Measurements from ENCODE around the gene CCNDBP1.
A peak's percentile ranks its signal among the peaks of the same experiment; 100 is the strongest.
"Not testable (repeated sequence)": the region's sequence is repeated elsewhere in the genome, so short reads cannot be mapped to it uniquely, and the experiment has no call there.

CCNDBP1 gene, protein sequence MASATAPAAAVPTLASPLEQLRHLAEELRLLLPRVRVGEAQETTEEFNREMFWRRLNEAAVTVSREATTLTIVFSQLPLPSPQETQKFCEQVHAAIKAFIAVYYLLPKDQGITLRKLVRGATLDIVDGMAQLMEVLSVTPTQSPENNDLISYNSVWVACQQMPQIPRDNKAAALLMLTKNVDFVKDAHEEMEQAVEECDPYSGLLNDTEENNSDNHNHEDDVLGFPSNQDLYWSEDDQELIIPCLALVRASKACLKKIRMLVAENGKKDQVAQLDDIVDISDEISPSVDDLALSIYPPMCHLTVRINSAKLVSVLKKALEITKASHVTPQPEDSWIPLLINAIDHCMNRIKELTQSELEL

DNA sequence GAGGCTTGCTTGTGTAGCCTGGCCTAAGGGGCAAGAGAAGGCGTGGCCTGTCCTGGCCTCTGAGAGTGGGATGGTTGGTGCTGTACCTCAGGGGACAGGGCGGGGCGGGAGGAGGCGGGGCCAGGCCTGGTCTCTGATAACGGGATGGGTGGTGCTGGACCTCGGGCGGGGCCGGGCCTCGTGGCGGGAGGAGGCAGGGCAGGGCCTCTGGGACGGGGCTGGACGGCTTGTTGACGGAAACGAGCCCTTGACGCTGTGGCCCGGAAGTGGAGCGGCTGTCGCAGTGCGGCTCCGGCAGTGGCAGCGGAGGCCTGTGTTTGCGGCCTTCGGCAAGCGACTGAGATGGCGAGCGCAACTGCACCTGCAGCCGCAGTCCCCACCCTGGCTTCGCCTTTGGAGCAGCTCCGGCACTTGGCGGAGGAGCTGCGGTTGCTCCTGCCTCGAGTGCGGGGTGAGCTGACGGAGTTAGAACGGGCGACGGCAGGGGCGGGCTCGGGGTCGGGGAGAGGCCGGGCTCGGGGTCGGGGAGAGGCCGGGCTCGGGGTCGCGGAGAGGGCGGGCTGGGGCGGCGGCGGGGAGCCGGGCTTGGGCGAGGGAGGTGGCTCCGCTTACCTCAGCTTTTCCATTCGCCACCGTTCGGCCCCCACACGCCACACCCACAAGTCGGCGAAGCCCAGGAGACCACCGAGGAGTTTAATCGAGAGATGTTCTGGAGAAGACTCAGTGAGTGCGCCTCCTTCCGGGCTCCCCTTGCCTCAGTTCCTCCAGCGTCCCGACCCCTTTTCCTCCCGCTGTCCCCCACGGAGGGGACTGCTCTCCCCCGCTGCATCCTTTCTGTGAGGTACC is at the start of gene CCNDBP1:
CCNDBP1 (plus strand) TSS at position 247 of the 846 bp plus-strand sequence; CDS start at position 343, 96 bp downstream.
- DNase-seq, result peak; percentile 88

DNA sequence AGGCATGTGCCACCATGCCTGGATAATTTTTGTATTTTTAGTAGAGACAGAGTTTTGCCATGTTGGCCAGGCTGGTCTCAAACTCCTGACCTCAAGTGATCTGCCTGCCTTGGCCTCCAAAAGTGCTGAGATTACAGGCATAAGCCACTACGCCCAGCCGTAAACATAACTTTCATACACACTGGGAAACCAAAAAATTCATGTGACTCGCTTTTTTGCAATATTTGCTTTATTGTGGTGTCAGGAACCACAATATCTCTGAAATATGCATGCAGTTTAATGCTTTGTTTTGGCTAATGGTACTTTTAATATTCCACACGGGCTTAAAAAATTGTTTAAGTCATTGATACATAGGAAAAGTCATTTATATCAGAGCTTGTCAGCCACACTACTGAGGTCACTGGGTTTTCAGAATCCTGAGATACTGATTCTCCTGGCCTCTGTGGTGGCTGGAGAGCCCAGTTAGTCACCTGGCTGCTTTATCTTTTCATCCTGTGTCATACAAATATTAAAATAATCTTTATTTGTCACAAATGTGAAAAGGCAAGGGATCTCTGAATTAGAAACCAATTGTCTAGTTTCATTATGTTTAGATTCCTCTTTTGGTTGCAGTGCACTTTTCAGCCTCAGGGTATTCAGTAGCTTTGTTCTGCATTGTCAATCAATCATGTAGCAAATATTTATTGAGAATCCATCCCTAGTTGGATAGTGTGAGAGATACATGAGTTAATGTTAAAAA is 41.8 kb upstream of the CCNDBP1 start:
- no peak for DNase-seq

DNA sequence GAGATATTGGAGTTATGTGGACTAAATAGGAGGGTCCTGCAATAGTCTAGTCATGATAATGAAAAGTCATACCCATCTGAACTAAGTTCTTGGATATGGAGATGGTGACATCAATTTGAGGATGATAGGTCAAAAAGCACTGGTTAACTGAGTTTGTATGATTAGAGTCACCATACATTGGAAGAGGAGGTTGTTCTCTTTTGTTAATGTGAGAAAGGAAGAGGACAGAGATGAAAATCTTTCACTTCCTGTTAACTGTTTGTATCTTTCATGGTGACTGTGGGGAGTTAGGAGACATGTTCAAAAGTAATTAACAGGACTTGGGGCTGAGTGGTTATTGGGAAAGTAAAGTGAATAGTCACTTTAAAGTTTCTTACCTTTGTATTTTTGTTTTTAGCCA is 40.7 kb upstream of the CCNDBP1 start:
- no peak for DNase-seq

DNA sequence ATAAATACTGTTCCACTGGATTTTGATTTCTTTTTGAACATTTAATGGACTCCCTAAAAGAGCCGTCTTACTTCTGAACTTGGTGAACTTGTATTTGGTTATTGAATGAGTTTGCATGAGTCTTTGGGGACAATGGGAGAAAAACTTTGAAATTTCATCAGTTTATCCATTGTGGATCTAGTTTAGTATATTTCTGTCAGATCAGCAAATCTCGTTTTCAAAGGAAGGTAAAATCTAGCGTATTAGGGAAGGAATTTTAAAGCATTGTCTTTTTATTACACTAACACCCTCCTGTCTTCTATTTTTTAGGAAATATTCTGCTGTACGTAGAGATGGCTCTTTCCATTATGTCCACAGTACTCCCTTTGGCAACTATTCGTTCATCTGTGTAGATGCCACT is 39.0 kb upstream of the CCNDBP1 start:
- no peak for DNase-seq

DNA sequence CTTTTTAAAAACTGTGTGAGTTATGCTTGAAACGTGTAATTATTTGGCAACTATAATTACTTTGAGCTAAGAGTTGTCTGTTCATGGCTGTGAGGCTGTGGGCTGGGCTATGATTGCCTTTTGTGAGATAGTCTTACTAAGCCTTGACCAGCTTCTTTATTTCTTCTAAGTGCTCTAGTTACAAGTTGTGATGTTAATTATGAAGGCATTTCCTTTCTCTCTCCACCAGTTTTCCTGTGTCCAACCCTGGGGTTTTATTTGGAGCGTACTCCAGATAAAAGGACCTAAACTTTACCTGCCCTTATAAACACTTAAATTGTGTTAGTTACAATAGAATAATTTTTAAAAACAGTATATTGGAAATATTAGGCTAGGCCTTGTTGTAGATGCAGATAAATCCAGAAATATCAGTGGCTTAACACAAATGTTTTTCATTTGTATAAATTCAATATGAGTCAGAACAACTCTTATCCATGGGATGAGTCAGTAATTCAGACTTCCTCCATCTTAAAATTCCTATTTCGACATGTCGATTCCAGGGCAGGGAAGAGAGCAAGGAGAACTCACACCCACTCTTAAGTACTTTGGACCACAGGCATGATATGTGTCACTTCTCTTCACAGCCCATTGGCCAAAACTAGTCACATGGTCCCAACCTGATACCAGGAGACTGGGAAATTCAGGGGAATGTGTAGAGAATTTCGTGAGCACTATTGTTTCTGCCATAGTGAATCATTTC is 34.8 kb upstream of the CCNDBP1 start:
- no peak for DNase-seq

DNA sequence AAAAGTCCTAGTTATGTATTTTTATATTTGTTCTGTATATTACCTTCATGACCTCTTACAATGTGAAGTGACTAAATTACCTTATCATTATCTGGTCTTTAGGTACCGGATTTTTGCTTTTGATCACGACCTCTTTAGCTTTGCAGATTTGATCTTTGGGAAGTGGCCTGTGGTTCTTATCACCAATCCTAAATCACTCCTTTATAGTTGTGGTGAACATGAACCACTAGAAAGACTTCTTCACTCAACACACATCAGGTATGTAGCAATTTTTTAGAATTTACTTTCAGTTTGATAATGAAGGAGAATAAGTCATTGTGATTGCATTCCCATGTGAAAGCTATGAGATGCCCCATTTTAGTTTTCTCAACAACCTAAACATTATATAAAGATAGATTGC is 33.5 kb upstream of the CCNDBP1 start:
- DNase-seq, result no peak

DNA sequence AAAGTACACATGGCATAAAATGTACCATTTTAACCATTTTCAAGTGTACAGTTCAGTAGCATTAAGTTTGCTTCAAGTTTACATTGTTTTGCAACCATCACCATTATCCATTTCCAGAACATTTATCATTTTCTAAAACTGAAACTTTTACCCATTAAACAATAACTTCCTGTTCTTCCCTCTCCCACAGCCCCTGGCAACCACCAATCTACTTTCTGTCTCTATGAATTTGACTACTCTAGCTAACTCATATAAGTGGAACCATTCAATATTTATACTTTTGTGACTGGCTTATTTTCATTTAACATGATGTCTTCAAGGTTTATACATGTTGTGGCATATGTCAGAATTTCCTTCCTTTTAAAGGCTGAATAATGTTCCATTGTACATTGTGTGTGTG is 31.9 kb upstream of the CCNDBP1 start:
- DNase-seq, result no peak

DNA sequence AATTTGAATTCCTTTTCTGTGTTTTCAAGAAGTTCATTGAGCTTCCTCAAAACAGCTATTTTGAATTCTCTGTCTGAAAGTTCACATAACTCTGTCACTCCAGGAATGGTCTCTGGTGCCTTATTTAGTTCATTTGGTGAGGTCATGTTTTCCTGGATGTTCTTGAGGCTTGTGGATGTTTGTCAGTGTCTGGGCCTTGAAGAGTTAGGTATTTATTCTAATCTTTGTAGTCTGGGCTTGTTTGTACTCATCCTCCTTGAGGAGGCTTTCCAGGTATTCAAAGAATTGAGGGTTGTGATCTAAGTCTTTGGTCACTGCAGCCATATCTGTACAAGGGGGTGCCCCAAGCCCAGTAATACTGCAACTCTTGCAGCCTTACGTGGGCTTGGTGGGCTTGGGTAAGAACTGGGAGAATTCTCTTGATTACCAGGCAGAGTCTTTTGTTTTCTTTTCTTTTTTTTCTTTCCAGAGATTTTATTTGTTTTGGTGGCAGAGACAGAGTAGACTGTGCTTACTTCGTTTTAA is 19.3 kb upstream of the CCNDBP1 start:
- DNase-seq, result no peak

DNA sequence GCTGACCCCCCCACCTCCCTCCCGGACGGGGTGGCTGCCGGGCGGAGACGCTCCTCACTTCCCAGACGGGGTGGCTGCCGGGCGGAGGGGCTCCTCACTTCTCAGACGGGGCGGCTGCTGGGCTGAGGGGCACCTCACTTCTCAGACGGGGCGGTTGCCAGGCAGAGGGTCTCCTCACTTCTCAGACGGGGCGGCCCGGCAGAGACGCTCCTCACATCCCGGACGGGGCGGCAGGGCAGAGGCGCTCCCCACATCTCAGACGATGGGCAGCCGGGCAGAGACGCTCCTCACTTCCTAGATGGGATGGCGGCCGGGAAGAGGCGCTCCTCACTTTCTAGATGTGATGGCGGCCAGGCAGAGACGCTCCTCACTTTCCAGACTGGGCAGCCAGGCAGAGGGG is 17.9 kb upstream of the CCNDBP1 start:
- DNase-seq, result not testable (repeated sequence)

DNA sequence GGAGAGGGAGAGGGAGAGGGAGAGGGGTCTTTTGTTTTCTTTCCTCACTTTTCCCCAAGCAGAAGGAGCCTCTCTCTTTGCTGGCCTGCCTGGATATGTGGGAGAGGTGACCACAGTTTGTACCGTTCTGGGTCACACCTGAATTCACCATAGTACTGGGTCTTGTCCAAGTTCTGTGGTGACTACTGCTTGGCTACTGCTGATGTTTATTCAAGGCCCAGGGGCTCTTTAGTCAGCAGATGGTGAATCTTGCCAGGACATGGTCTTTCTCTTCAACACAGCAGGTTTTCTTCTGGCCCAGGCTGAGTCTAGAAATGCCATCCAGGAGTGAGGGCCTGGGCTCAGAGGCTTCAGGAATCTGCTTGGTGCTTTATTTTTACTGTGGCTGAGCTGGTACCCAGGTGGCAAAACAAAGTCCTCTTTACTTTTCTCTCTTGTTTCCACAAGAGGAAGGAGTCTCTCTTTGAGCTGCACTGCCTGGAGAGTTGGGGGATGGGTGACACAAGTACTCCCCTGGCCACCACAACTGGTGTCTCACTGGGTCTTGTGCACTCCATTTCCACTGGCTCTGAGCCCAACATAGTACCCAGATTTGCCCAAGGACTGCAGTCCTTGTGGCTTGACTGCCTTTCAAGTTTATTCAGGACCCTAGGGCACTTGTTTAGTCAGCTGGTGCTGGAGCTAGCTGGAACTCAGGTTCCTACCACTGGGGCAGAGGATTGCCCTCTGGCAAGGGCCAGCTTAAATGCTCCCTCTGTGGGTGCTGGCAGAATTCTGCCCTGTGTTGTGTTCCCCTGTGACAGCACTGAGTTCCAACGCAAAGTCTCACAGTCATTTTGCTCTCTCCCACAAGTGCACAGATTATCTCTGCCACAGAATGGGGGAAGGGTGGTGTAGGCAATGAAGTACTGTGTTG is 16.8 kb upstream of the CCNDBP1 start:
- DNase-seq, result no peak

DNA sequence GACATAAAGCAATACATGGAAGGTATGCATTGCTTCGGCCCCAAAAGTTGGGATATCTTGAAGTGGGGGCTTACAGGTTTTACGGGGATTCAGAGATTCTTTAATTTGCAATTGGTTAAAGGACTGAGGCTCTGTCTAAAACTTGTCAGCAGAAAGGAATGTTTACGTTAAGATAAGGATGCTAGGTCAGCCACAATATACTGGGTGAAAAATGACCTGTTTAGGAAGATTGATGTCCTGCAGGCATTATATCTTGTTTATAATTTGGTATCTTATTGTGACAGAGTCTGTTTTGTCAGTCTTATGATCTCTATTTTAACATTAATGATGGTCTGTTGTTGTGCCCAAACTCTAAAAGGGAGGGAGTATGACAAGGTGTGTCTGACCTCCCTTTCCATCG is 15.3 kb upstream of the CCNDBP1 start:
- no peak for DNase-seq

DNA sequence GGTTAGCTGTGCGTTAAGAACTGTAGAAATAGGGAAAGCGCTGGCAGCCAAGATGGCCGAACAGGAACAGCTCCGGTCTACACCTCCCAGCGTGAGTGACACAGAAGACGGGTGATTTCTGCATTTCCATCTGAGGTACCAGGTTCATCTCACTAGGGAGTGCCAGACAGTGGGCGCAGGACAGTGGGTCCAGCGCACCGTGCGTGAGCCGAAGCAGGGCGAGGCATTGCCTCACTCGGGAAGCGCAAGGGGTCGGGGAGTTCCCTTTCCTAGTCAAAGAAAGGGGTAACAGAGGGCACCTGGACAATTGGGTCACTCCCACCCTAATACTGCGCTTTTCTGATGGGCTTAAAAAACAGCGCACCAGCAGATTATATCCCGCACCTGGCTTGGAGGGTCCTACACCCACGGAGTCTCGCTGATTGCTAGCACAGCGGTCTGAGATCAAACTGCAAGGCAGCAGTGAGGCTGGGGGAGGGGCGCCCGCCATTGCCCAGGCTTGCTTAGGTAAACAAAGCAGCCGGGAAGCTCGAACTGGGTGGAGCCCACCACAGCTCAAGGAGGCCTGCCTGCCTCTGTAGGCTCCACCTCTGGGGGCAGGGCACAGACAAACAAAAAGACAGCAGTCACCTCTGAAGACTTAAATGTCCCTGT is 9.4 kb upstream of the CCNDBP1 start:
- not testable (repeated sequence) for DNase-seq

DNA sequence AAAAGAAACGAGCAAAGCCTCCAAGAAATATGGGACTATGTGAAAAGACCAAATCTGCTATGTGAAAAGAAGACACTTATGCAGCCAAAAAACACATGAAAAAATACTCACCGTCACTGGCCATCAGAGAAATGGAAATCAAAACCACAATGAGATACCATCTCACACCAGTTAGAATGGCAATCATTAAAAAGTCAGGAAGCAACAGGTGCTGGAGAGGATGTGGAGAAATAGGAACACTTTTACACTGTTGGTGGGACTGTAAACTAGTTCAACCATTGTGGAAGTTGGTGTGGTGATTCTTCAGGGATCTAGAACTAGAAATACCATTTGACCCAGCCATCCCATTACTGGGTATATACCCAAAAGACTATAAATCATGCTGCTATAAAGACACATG is 8.1 kb upstream of the CCNDBP1 start:
- not testable (repeated sequence) for DNase-seq

DNA sequence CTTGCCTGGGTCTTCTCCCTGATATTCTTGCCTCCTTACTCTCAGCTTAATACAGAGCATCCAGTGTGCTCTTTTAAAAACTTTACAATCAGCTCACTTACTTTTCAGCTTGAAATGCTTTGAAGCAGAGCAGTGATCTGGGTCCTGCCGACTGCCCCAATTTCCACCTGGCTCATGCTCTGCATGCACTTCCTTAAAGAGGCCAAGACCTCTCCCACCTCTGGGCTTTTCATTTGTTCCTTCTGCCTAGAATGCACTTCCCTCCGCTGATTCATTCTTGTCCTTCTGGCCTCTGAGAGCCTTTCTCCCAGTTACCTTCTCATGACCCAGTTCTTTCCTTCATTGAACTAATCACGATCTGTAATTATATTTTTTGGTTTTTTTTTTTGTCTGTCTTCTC is 1.9 kb upstream of the CCNDBP1 start:
- DNase-seq, result no peak

DNA sequence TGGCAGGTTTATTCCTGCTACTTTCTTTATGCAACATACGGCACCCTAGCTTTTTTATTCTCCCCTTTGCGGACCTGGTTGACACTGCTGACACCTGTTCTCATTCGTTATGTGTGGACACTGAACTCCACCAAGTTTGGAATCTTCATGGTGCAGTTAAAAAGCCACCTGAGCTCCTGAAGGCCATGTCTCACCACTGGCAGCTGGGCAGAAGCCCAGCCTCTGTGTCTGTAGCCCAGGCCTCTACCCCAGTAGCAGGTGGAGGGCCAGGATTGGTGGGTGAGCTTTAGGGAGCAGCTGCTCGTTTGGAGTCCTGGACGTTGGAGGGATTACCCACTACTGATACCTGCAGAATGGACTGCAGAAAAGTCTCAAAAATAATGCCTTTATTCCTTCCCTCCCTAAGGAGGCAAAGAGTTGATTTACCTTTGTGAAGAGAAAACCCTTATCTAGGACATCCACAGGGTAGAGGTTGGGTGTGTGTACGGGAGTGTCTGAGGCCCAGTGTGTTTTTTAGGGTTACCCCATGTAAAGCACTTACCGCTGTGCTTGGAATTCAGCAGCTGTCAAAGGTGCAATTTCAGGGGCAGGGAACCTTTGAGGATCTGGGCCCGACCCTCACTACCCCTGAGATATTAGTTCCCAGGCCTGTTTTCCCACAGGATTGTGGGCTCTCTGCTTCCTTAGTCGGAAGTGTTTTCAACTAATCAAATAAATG is 637 bp upstream of the CCNDBP1 start:
- DNase-seq, result no peak

DNA sequence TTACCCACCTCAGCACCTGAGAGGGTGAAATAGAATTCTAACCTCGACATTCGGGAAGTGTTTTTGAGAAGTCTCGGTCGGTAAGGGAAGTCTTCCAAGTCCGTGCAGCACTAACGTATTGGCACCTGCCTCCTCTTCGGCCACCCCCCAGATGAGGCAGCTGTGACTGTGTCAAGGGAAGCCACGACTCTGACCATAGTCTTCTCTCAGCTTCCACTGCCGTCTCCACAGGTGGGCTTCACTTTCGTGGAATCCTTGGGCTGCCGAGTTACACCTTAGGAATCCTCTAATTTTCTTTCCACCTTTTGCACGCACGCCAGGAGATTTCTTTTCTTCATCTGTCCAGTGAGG is 775 bp downstream of the CCNDBP1 start:
- no peak for DNase-seq

DNA sequence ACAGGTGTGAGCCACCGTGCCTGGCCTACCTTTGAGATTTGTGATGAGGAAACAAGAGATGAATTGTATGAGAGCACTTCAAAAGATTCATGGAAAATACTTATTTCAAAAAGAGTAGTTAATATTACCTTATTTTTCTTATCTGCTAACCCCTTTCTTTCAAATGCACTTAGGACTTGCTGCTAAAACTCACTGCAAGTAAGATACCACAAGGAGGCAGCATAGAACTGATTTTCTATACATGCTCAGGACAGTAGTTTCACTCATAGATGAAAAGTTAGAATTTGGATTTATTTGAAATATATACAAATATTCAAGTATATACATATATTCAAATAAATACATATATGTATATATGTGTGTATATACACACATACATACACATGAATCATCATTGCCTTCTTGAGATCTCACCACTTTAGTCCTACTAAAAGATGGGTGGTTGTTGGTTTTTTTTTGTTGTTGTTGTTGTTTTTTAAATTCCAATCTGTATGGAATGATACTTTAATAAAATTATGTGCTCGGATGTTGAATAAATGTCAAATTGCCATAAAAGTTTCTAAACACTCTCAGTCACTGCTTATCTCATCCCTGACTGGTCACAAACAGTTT is 2.4 kb downstream of the CCNDBP1 start:
- no peak for DNase-seq

DNA sequence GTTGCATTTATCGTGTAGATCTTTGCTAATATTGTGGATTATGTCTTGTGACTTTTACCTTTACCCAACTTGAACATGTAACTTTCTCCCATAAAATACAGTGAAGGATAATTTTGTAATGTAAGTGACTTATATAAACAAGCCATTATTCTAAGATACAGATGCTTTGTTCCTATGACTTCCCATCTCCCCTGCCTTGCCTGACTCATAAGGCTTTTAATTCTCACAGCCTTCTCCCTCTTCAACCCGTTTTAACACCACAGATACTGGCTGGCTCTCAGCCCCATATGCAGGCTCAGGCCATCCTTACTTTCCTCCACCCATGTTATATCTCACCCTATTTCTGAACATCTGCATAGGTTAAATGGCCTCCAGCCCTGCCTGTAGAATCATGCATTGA is 4.1 kb downstream of the CCNDBP1 start:
- no peak for DNase-seq

DNA sequence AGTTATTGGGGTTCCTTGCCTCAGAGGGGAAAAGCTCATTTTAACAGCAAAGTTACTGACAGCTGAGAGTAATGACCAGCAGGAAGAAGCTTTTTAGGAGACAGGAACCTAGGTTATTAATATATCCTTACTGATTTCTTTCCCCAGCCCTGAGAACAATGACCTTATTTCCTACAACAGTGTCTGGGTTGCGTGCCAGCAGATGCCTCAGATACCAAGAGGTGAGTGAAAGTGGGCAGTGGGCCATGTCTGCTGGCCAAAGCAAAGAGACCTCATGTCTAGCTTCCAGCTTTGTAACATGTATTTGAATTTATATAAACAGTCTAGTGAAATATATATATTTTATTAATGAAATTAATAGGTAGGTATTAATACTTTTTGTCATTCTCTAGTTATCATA is 5.0 kb downstream of the CCNDBP1 start:
- DNase-seq, result no peak

DNA sequence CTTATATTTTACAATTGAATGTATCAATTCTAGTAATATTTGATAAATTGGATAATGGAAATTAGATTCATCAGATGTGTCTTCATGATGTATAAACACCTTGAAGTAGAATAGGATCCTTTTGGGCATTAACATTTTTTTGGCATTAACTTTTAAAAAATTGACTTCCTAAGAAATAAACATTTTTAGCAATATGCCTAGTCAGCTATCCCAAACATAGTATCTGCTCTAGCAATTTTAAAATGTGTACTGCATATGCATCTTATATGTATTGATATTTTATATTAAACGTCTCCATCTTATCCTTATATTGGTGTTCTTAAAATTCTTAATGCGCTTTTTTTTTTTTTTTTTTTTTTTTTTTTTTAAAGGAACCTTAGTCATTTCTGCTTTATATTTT is 8.5 kb downstream of the CCNDBP1 start:
- DNase-seq, result no peak
